Activated naive CD8-positive, alpha-beta T cell (primary cell): ENCODE measurements around the gene BSX.

ENCODE experiments used
- H3K27ac Mint-ChIP-seq: one replicate; pipeline ENCODE4 v1.8.0; 2021; ENCODE audit warnings: mixed read lengths
- H3K27me3 Mint-ChIP-seq: one replicate; pipeline ENCODE4 v1.8.0; 2021; ENCODE audit warnings: mixed read lengths
- H3K36me3 Mint-ChIP-seq: one replicate; pipeline ENCODE4 v1.8.0; 2021; ENCODE audit warnings: mixed read lengths
- H3K4me1 Mint-ChIP-seq: one replicate; pipeline ENCODE4 v1.8.0; 2021; ENCODE audit warnings: low read depth, mixed read lengths
- H3K4me3 Mint-ChIP-seq: one replicate; pipeline ENCODE4 v1.8.0; 2021; ENCODE audit warnings: mild to moderate bottlenecking, mixed read lengths
- H3K9me3 Mint-ChIP-seq: one replicate; pipeline ENCODE4 v1.8.0; 2021; ENCODE audit warnings: low read depth, mixed read lengths

The BSX gene

GRCh38 chr11:122981388-122982264 is at the start of gene BSX:
Gene BSX, minus strand, starts transcription at chr11:122981834. Its CDS starts 163 bp downstream, at chr11:122981671.
- Mint-ChIP-seq H3K9me3 (peaks cover 11% of the 10 kb centered on the region), H3K36me3 (peaks cover 3% of the 10 kb centered on the region), H3K4me3 (no peak within 1 kb of the TSS), H3K27me3 (peaks cover 67% of the 10 kb centered on the region), H3K4me1 (peaks cover 37% of the 10 kb centered on the region), H3K27ac (no peak within 1 kb of the TSS)

GRCh38 chr11:123030517-123030916 is 48.9 kb upstream of the BSX start:
- Mint-ChIP-seq H3K4me1 (no peaks in the 10 kb centered on the region), H3K27ac (no peak overlapping the region), H3K9me3 (no peaks in the 10 kb centered on the region), H3K36me3 (no peaks in the 10 kb centered on the region), H3K27me3 (no peaks in the 10 kb centered on the region), H3K4me3 (no peak overlapping the region)

DNA sequence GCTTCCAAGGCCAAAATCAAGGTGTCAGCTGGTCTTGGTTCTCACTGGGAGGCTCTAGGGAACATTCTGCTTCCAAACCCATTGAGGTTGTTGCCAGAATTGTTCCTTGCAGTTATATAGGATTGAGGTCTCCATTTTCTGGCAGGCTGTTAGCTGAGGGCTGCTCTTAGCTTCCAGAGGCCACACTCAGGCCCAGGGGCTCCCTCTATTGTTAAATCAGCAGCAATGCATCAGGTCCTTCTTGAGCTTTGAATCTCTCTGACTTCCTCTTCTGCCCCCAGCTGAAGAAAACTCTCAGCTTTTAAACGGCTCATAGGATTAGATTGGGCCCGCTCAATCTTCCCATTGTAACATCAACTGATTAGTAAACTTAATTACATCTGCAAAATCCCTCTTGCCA is 39.3 kb upstream of the BSX start:
- Mint-ChIP-seq H3K27me3 (peaks cover 5% of the 10 kb centered on the region), H3K36me3 (no peaks in the 10 kb centered on the region), H3K27ac (no peak overlapping the region), H3K4me3 (no peak overlapping the region), H3K4me1 (peaks cover 6% of the 10 kb centered on the region), H3K9me3 (no peaks in the 10 kb centered on the region)

DNA sequence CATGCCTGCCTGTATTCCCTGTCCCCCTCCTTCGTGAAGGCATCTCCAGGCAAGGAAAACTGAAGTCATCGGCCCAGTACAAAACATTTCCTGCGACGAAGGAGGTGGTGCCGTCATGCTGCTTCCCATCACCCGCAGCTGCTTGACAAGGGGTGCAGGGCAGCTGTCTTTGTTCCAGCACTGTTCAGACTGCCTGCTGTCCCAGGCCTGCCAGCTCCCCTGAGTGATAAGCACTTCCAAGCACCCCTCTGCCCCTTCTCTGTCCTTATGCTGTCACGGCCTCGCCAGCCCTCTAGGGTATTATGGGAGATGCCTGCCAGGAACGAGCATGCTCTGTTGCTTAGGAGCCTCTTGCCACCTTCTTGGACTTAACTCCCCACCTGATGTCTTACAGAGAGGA is 37.1 kb upstream of the BSX start:
- Mint-ChIP-seq H3K27ac (no peak overlapping the region), H3K27me3 (peaks cover 7% of the 10 kb centered on the region)

DNA sequence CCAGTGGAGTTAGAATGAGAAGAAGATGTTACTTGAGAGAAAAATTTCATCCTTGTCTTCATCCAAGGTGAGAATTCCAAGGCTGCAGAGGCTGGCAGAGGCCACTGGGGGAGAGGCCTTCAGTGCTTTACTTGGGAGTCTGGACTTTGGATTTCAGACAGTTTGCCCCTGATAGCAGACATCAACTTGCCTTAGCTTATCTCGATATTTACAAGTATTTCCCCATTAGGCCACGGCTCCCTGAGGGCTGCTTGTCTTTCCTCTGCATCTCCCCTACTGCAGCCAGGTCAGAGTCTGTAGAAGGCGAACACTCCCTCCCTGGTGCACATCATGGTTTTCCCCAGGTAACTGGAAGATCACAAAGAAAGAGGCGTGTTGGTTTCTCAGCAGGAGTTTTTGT is 29.9 kb upstream of the BSX start:
- Mint-ChIP-seq H3K27me3 (peaks cover 4% of the 10 kb centered on the region), H3K9me3 (no peaks in the 10 kb centered on the region), H3K36me3 (no peaks in the 10 kb centered on the region), H3K27ac (no peak overlapping the region), H3K4me1 (no peaks in the 10 kb centered on the region), H3K4me3 (no peak overlapping the region)

More for the DNA sequence above, 37.1 kb upstream of the BSX start:
- no peaks in the 10 kb centered on the region for H3K9me3 Mint-ChIP-seq
- peaks cover 6% of the 10 kb centered on the region for H3K4me1 Mint-ChIP-seq
- no peak overlapping the region for H3K4me3 Mint-ChIP-seq
- no peaks in the 10 kb centered on the region for H3K36me3 Mint-ChIP-seq

- no peak overlapping the region for H3K4me3 Mint-ChIP-seq
- H3K27ac Mint-ChIP-seq: no peak overlapping the region
- H3K36me3 Mint-ChIP-seq: no peaks in the 10 kb centered on the region
- no peaks in the 10 kb centered on the region for H3K27me3 Mint-ChIP-seq
- H3K9me3 Mint-ChIP-seq: no peaks in the 10 kb centered on the region
- no peaks in the 10 kb centered on the region for H3K4me1 Mint-ChIP-seq
Observed at GRCh38 chr11:123006860-123007542, 25.4 kb upstream of the BSX start.

DNA sequence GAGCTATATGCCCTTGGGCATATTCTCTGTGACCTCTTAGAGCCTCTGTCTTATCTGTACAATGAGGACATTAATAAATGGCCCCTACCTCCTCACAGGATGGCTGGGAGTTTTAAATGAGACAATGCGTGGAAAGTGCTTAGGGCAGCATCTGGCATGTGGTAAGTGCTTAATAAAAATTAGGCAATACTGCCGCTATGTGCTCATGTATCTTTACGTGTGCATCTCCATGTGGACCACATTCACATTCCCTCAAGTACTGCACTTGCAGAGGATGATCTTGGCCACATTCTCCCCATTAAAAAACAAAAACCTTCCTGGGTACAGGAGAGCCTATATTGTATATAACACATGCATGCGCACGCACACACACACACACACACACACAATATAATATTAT is 19.1 kb upstream of the BSX start:
- Mint-ChIP-seq H3K4me1 (no peaks in the 10 kb centered on the region), H3K9me3 (no peaks in the 10 kb centered on the region), H3K27me3 (peaks cover 13% of the 10 kb centered on the region), H3K4me3 (no peak overlapping the region), H3K36me3 (no peaks in the 10 kb centered on the region), H3K27ac (no peak overlapping the region)

- no peaks in the 10 kb centered on the region for H3K9me3 Mint-ChIP-seq
- no peaks in the 10 kb centered on the region for H3K4me1 Mint-ChIP-seq
- no peak overlapping the region for H3K27ac Mint-ChIP-seq
- H3K36me3 Mint-ChIP-seq: no peaks in the 10 kb centered on the region
- no peak overlapping the region for H3K4me3 Mint-ChIP-seq
- H3K27me3 Mint-ChIP-seq: peaks cover 21% of the 10 kb centered on the region
Observed at GRCh38 chr11:122998727-122999366, 17.2 kb upstream of the BSX start.

DNA sequence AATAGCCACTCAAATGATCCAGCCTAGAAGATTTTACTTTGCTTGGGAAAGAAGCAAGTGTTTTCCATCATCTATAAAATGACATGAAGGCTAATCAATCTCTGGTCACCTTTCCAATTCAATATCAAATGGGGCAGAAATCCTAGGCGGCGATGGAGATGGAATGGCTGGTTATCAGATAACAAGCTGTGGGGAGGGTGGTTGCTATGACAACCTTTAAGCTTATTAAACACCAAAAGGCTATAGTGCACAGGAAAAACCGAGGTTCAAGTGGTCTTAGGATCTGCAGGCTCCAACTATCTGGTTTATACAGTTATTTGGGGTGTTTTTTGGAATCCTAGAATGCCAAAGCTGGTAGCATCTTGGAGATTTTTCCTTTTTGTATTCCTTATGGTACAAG is 13.9 kb upstream of the BSX start:
- Mint-ChIP-seq H3K4me1 (no peaks in the 10 kb centered on the region), H3K36me3 (no peaks in the 10 kb centered on the region), H3K27me3 (peaks cover 26% of the 10 kb centered on the region), H3K4me3 (no peak overlapping the region), H3K27ac (no peak overlapping the region), H3K9me3 (no peaks in the 10 kb centered on the region)

- H3K9me3 Mint-ChIP-seq: peaks cover 6% of the 10 kb centered on the region
- no peaks in the 10 kb centered on the region for H3K36me3 Mint-ChIP-seq
- H3K4me1 Mint-ChIP-seq: peaks cover 20% of the 10 kb centered on the region
- peaks cover 55% of the 10 kb centered on the region for H3K27me3 Mint-ChIP-seq
- peak overlapping the region; percentile 89 for H3K4me3 Mint-ChIP-seq
- H3K27ac Mint-ChIP-seq: no peak overlapping the region
Observed at GRCh38 chr11:122984186-122985011, 2.8 kb upstream of the BSX start.

DNA sequence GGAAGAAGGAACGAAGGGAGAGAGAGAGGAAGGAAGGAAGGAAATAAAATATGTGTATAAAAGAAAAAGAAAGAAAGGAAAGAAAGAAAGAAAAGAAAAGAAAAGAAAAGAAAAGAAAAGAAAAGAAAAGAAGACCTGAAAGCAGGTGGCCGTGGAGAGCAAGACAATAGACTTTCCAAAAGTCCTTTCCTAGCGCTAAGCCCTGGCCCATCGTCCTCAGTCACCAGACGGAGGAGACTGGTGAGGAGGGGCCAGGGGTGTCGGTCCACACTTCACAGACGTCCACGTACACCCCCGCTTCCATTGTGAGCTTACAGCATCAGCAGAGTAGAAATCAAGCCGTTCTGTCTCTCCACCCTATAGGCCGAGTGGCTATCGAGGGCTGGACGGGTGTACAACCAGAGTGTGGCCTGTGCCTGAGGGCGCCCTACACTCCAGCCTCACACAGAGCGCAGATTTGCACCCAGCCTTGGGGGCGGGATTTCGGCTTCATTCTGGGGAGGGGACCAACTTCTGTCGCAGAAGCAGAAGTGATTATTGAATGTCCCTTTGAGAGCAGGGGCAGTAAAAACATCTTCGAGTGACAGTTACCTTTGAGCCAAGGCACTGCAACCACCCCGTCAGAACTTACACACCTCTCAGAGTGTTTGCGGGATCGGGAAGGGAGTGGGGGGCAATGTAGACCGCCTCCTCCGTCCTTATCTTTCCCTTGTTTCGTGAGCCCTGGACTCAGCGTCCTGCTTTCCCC is 2.0 kb upstream of the BSX start:
- H3K4me3 Mint-ChIP-seq: peak overlapping the region; percentile 89
- H3K4me1 Mint-ChIP-seq: peaks cover 23% of the 10 kb centered on the region
- peaks cover 59% of the 10 kb centered on the region for H3K27me3 Mint-ChIP-seq
- H3K9me3 Mint-ChIP-seq: peaks cover 6% of the 10 kb centered on the region
- H3K36me3 Mint-ChIP-seq: no peaks in the 10 kb centered on the region
- no peak overlapping the region for H3K27ac Mint-ChIP-seq

GRCh38 chr11:122979815-122980595 is 1.6 kb downstream of the BSX start:
- Mint-ChIP-seq H3K4me1 (peaks cover 43% of the 10 kb centered on the region), H3K4me3 (peak overlapping the region; percentile 31), H3K27ac (no peak overlapping the region), H3K9me3 (peaks cover 11% of the 10 kb centered on the region), H3K27me3 (peaks cover 65% of the 10 kb centered on the region), H3K36me3 (peaks cover 3% of the 10 kb centered on the region)

GRCh38 chr11:122979103-122979814 is 2.4 kb downstream of the BSX start:
- Mint-ChIP-seq H3K9me3 (peaks cover 11% of the 10 kb centered on the region), H3K36me3 (peaks cover 3% of the 10 kb centered on the region), H3K4me3 (peak overlapping the region; percentile 31), H3K27ac (no peak overlapping the region), H3K27me3 (peaks cover 65% of the 10 kb centered on the region), H3K4me1 (peaks cover 43% of the 10 kb centered on the region)
